Loucy (cell line): ENCODE data around the gene STON2.
A peak's percentile ranks its signal among the peaks of the same experiment; 100 is the strongest.

Experiments used
- H2AFZ ChIP-seq: fragments of 200-600 bp; sonication (generic); 2 replicates; pipeline ENCODE4 v1.6.0; 2016; ENCODE audit warnings: antibody characterized with exemption, mild to moderate bottlenecking, low read length, moderate library complexity
- H3F3A ChIP-seq: fragments of 200-600 bp; 2 replicates; pipeline ENCODE4 v1.6.0; 2016; ENCODE audit warnings: antibody characterized with exemption, low read depth, mild to moderate bottlenecking
- H3K27me3 ChIP-seq: fragments of 200-600 bp; sonication (generic); 2 replicates; pipeline ENCODE4 v1.6.1; 2014; ENCODE audit warnings: low read length, mild to moderate bottlenecking; ENCODE audit not compliant: insufficient read depth, poor library complexity, severe bottlenecking
- H3K36me3 ChIP-seq: fragments of 200-600 bp; sonication (generic); 2 replicates; pipeline ENCODE4 v1.6.1; 2016; ENCODE audit warnings: low read length; ENCODE audit not compliant: insufficient read depth
- H3K4me1 ChIP-seq: fragments of 200-600 bp; sonication (generic); 2 replicates; pipeline ENCODE4 v1.5.1; 2014; ENCODE audit warnings: low read length, mild to moderate bottlenecking; ENCODE audit not compliant: insufficient read depth, poor library complexity, severe bottlenecking
- H3K4me2 ChIP-seq: fragments of 200-600 bp; sonication (generic); 2 replicates; pipeline ENCODE4 v1.6.0; 2014; ENCODE audit warnings: antibody characterized with exemption, low read length, low read depth, mild to moderate bottlenecking; ENCODE audit not compliant: poor library complexity, severe bottlenecking
- H3K4me3 ChIP-seq: fragments of 200-600 bp; sonication (generic); 2 replicates; pipeline ENCODE4 v1.5.1; 2014; ENCODE audit warnings: low read length, mild to moderate bottlenecking, mixed read lengths; ENCODE audit not compliant: poor library complexity, severe bottlenecking
- H3K79me2 ChIP-seq: fragments of 200-600 bp; sonication (generic); 2 replicates; pipeline ENCODE4 v1.6.1; 2014; ENCODE audit warnings: low read length; ENCODE audit not compliant: insufficient read depth
- H3K9ac ChIP-seq: fragments of 200-600 bp; sonication (generic); 2 replicates; pipeline ENCODE4 v1.6.0; 2014; ENCODE audit warnings: mild to moderate bottlenecking, low read depth, low read length, moderate library complexity; ENCODE audit not compliant: poor library complexity, severe bottlenecking
- H3K9me2 ChIP-seq: fragments of 200-600 bp; sonication (generic); replicated peaks from 2 replicates; pipeline ENCODE4 v1.6.1; 2016; ENCODE audit warnings: low read depth, low read length, mixed read lengths
- H3K9me3 ChIP-seq: fragments of 200-600 bp; sonication (generic); 2 replicates; pipeline ENCODE4 v1.6.1; 2014; ENCODE audit warnings: mild to moderate bottlenecking, antibody characterized with exemption, low read length, low read depth; ENCODE audit not compliant: insufficient read depth
- H4K20me1 ChIP-seq: fragments of 200-600 bp; sonication (generic); 2 replicates; pipeline ENCODE4 v1.6.0; 2014; ENCODE audit warnings: antibody characterized with exemption, low read length, mild to moderate bottlenecking; ENCODE audit not compliant: insufficient read depth, poor library complexity, severe bottlenecking
- CTCF ChIP-seq: fragments of 200-600 bp; sonication (generic); conservative IDR thresholded peaks from 2 replicates; pipeline ENCODE4 v1.5.1; 2014; ENCODE audit warnings: mild to moderate bottlenecking, antibody characterized with exemption, low read length
- EZH2phosphoT487 ChIP-seq: fragments of 200-600 bp; IDR thresholded peaks from 2 replicates; pipeline ENCODE4 v1.6.1; 2018; ENCODE audit warnings: antibody characterized with exemption, mild to moderate bottlenecking, moderate library complexity, borderline replicate concordance

The STON2 gene

DNA sequence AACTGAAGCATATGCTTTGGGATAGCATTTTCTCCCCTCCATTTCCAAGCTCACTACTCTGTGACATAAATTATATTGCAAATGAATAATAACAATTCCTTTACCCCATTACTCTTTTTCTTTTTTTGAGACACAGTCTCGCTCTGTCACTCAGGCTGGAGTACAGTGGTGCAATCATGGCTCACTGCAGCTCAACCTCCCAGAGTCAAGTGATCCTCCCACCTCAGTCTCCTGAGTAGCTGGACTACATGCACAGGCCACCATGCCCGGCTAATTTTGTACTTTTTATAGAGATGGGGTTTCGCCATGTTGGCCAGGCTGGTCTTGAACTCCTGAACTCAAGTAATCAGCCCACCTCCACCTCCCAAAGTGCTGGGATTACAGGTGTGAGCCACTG lies 130.1 kb downstream of the STON2 start:
- Histone ChIP-seq H3K9ac (no peak overlapping the region), H3K9me2 (no peaks in the 10 kb centered on the region), H3K4me2 (no peak overlapping the region), H2AFZ (no peak overlapping the region), H3K4me1 (peaks cover 40% of the 10 kb centered on the region), H3K9me3 (no peaks in the 10 kb centered on the region), H3K27me3 (no peaks in the 10 kb centered on the region), H3K36me3 (no peaks in the 10 kb centered on the region), H4K20me1 (no peaks in the 10 kb centered on the region), H3K4me3 (no peak overlapping the region), H3K79me2 (no peaks in the 10 kb centered on the region), H3F3A (peaks cover 9% of the 10 kb centered on the region)
- TF ChIP-seq CTCF (no peak), EZH2phosphoT487 (no peak)

DNA sequence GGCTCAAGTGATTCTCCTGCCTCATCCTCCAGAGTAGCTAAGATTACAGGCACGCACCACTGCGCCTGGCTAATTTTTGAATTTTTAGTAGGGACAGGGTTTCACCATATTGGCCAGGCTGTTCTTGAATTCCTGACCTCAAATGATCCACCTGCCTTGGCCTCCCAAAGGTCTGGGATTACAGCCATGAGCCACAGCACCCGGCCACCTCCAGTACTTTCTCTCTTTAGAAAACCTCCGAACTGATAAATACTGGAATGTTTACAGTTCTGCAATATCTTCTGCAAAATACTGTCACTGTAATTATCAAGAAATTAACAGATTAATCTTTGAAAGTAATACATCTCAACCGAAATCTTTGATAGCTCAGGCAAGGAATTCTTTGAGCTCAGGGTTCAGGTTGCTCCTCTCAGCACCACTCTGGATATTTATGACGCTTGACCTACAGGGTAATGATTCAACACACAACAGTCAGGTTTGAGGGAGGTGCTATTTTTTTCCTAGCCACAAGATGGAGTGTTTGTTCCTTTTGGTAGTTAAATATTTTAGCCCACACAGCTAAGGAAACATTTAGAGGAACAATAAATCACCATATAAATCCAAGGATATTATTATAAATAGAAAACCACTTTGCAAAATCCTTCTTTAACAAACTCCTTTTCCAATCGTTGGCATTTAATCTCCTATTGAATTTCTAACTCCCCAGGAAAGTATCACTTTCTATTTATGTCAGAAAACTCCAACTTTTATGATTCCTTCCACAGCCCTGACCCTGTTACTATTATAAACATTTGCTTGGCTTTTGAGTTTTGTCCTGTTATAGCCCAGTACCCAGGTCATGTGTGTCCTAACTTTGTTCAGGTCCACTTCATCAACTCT lies 130.8 kb downstream of the STON2 start:
- Histone ChIP-seq H3K4me3 (no peak overlapping the region), H4K20me1 (no peaks in the 10 kb centered on the region), H3K9me2 (no peaks in the 10 kb centered on the region), H3K9ac (peak overlapping the region; percentile 60), H3K4me2 (peak overlapping the region; percentile 71), H3K79me2 (no peaks in the 10 kb centered on the region), H3K27me3 (no peaks in the 10 kb centered on the region), H3K36me3 (no peaks in the 10 kb centered on the region), H3K4me1 (peaks cover 42% of the 10 kb centered on the region), H2AFZ (0 out of 2 replicates have a peak overlapping the region, but pooled peaks have one; percentile 3), H3K9me3 (no peaks in the 10 kb centered on the region), H3F3A (peaks cover 9% of the 10 kb centered on the region)
- TF ChIP-seq EZH2phosphoT487 (no peak), CTCF (peak; percentile 82)

DNA sequence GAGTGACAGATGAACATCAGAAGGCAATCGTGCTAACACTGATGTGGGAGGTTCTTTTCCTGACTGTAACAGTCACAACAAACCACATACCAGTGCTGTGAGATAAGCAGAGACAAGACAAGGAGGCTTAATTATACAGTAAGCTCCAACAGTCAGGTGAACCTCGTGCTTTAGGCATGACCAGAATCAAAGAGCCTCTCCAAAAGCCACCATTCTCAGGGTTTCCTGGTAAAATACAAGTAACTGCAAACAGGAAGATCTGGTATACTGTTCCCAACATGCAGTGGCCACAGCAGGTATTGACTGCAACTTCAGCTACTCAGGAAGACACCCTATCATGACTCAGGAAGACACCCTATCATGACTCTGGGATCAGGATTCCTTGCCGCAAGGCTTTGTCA lies 132.1 kb downstream of the STON2 start:
- peaks cover 49% of the 10 kb centered on the region for H3K4me1 ChIP-seq

More for the DNA sequence above, 132.1 kb downstream of the STON2 start:
- no peaks in the 10 kb centered on the region for H3K36me3 ChIP-seq
- H3K9me3 ChIP-seq, result no peaks in the 10 kb centered on the region
- H4K20me1 ChIP-seq, result no peaks in the 10 kb centered on the region
- peak overlapping the region; percentile 60 for H3K9ac ChIP-seq
- peak overlapping the region; percentile 28 for H2AFZ ChIP-seq
- H3K4me2 ChIP-seq, result peak overlapping the region; percentile 71
- peak overlapping the region; percentile 59 for H3K4me3 ChIP-seq
- peak; percentile 41 for TF ChIP-seq CTCF
- no peak for TF ChIP-seq EZH2phosphoT487
- no peaks in the 10 kb centered on the region for H3K27me3 ChIP-seq
- no peaks in the 10 kb centered on the region for H3K9me2 ChIP-seq
- H3F3A ChIP-seq, result peaks cover 9% of the 10 kb centered on the region
- no peaks in the 10 kb centered on the region for H3K79me2 ChIP-seq
